Measurements from ENCODE around the gene NLGN1.
"Not testable (repeated sequence)": the region's sequence is repeated elsewhere in the genome, so short reads cannot be mapped to it uniquely, and the experiment has no call there.

NLGN1 gene

GRCh38 chr3:173567997-173568396 lies 170.5 kb downstream of the NLGN1 start:
- no peak overlapping the region for H3K4me3 ChIP-seq (ENCODE audit: low read length)
- no peak for TF ChIP-seq ZNF274 (IDR thresholded peaks at IDR 0.05; ENCODE audit: low read depth, low read length)

DNA sequence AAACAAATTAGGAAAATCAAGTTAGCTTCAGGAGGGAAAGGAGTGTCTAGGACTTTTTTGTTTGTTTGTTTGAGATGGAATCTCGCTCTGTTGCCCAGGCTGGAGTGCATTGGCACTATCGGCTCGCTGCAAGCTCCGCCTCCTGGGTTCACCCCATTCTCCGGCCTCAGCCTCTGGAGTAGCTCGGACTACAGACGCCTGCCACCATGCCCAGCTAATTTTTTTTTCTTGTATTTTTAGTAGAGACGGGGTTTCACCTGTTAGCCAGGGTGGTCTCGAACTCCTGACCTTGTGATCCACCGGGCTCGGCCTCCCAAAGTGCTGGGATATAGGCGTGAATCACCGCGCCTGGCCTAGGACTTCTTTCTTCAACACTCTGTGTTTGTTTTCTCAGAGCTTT lies 171.1 kb downstream of the NLGN1 start:
- no peak overlapping the region for H3K4me3 ChIP-seq (ENCODE audit: low read length)
- TF ChIP-seq ZNF274 (IDR thresholded peaks at IDR 0.05; ENCODE audit: low read depth, low read length): no peak

- H3K4me3 ChIP-seq (ENCODE audit: low read length): no peak overlapping the region
- TF ChIP-seq ZNF274 (IDR thresholded peaks at IDR 0.05; ENCODE audit: low read depth, low read length): no peak
Observed at GRCh38 chr3:173583496-173583895, 186.0 kb downstream of the NLGN1 start.

- peak overlapping the region; percentile 29; the same call in 1 of the 2 replicates for H3K4me3 ChIP-seq (ENCODE audit: low read length)
- TF ChIP-seq ZNF274 (IDR thresholded peaks at IDR 0.05; ENCODE audit: low read depth, low read length): no peak
Observed at GRCh38 chr3:173584093-173584837, 186.7 kb downstream of the NLGN1 start.

- H3K4me3 ChIP-seq (ENCODE audit: low read length): peak overlapping the region; percentile 29; the same call in 1 of the 2 replicates
- no peak for TF ChIP-seq ZNF274 (IDR thresholded peaks at IDR 0.05; ENCODE audit: low read depth, low read length)
Observed at GRCh38 chr3:173584838-173585831, 187.6 kb downstream of the NLGN1 start.

GRCh38 chr3:173586166-173586565 lies 188.6 kb downstream of the NLGN1 start:
- no peak for TF ChIP-seq ZNF274 (IDR thresholded peaks at IDR 0.05; ENCODE audit: low read depth, low read length)
- H3K4me3 ChIP-seq (ENCODE audit: low read length): no peak overlapping the region

GRCh38 chr3:173587055-173587454 lies 189.5 kb downstream of the NLGN1 start:
- no peak overlapping the region for H3K4me3 ChIP-seq (ENCODE audit: low read length)
- TF ChIP-seq ZNF274 (IDR thresholded peaks at IDR 0.05; ENCODE audit: low read depth, low read length): no peak

DNA sequence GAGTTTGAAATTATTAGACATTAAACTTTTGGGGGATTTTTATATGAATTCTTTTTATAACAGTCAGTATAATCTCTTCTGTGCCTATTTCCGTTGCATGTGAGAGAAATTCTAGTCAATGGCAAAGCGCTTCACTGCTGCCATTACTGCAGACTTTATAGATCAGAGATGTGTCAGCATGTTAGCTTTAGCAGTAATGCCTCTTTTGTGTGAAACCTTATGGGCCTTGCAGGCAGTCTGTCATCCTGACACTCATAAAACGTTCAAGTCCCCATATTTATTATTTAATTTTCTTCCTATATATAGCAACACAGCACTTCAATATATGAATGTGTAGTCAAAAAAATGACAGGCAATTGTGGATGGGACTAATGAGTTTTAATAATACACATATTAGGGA lies 191.0 kb downstream of the NLGN1 start:
- no peak overlapping the region for H3K4me3 ChIP-seq (ENCODE audit: low read length)
- no peak for TF ChIP-seq ZNF274 (IDR thresholded peaks at IDR 0.05; ENCODE audit: low read depth, low read length)

- no peak for TF ChIP-seq ZNF274 (IDR thresholded peaks at IDR 0.05; ENCODE audit: low read depth, low read length)
- H3K4me3 ChIP-seq (ENCODE audit: low read length): no peak overlapping the region
Observed at GRCh38 chr3:173589116-173589515, 191.6 kb downstream of the NLGN1 start.

GRCh38 chr3:173591401-173591800 lies 193.9 kb downstream of the NLGN1 start:
- no peak overlapping the region for H3K4me3 ChIP-seq (ENCODE audit: low read length)

GRCh38 chr3:173594881-173595280 lies 197.3 kb downstream of the NLGN1 start:
- not testable (repeated sequence) for H3K4me3 ChIP-seq (ENCODE audit: low read length)

More at GRCh38 chr3:173591401-173591800, 193.9 kb downstream of the NLGN1 start:
- no peak for TF ChIP-seq ZNF274 (IDR thresholded peaks at IDR 0.05; ENCODE audit: low read depth, low read length)

- H3K4me3 ChIP-seq (ENCODE audit: low read length): no peak overlapping the region
- no peak for TF ChIP-seq ZNF274 (IDR thresholded peaks at IDR 0.05; ENCODE audit: low read depth, low read length)
Observed at GRCh38 chr3:173599673-173600072, 202.1 kb downstream of the NLGN1 start.

DNA sequence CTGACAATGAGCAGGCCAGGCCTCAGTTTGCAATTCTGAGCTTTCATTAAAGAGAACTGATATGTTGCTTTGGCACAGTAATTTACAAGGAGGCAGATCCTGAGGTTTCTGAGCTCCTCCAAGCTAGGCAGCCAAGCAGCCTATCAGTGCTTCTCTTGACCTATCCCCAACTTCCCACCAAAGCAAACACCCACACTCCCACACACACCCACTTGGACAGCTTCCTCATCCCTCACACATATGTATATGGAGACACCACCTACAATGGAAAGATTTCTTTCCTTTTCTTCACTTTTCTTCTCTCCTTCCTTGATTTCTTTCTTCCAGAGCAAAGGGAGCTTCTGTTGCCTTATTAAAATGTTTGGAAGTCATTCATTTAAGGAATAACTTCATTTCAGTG lies 217.0 kb downstream of the NLGN1 start:
- TF ChIP-seq ZNF274 (IDR thresholded peaks at IDR 0.05; ENCODE audit: low read depth, low read length): no peak
- no peak overlapping the region for H3K4me3 ChIP-seq (ENCODE audit: low read length)

DNA sequence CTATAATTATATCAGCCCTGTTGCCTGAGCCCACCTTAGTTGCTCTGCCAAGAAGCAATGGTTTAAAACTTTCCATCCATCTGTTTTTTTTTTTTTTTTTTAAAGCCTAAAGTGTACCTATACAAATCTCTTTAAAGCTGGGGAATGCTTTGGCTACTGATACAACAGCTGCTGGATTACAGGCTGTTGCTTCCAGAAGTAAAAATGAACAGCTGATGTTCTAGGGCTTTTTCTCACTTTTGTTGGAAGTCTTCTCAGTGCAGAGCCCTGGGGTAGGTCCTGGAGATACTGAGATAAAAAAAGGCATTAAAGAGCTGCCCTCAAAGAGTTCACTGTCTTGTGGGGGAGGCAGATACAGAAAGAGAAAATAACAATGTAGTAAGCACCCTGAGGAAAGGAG lies 218.1 kb downstream of the NLGN1 start:
- no peak overlapping the region for H3K4me3 ChIP-seq (ENCODE audit: low read length)
- TF ChIP-seq ZNF274 (IDR thresholded peaks at IDR 0.05; ENCODE audit: low read depth, low read length): no peak

GRCh38 chr3:173617490-173617889 lies 219.9 kb downstream of the NLGN1 start:
- TF ChIP-seq ZNF274 (IDR thresholded peaks at IDR 0.05; ENCODE audit: low read depth, low read length): no peak
- no peak overlapping the region for H3K4me3 ChIP-seq (ENCODE audit: low read length)

Measured in GM08714 (cell line).